Activated CD8-positive, alpha-beta T cell treated with anti-CD3 and anti-CD28 coated beads for 36 hours (primary cell): ENCODE measurements around the gene NEDD4. TPM values are rescaled to one million over a fixed set of nuclear protein-coding genes. Genes with fewer than 3 reads are reported as not detected.
"Not testable (repeated sequence)": the region's sequence is repeated elsewhere in the genome, so short reads cannot be mapped to it uniquely, and the experiment has no call there.

Experiments used
- ATAC-seq: fragments of 200-7000 bp; cut with Tn5 transposase; one replicate; pipeline ENCODE4 v1.10.0; 2021; ENCODE audit warnings: mild to moderate bottlenecking, moderate library complexity
- CTCF ChIA-PET: fragments of 350-600 bp; sonication (Branson Sonifier 250); formaldehyde crosslinking; loops from one replicate; lab custom pipeline; 2021; ENCODE audit warnings: antibody characterized with exemption; lab: Charles Lee
- POLR2A ChIA-PET: fragments of 350-600 bp; sonication (Branson Sonifier 250); formaldehyde crosslinking; loops from one replicate; lab custom pipeline; 2021; ENCODE audit warnings: antibody characterized with exemption; lab: Charles Lee
- DNase-seq: peaks from one replicate; pipeline ENCODE4 v3.0.0-alpha.2; 2020
- H3K27ac Mint-ChIP-seq: one replicate; pipeline ENCODE4 v1.8.0; 2021; ENCODE audit warnings: mild to moderate bottlenecking, mixed read lengths
- H3K27me3 Mint-ChIP-seq: one replicate; pipeline ENCODE4 v1.8.0; 2021; ENCODE audit warnings: mixed read lengths
- H3K36me3 Mint-ChIP-seq: one replicate; pipeline ENCODE4 v1.8.0; 2021; ENCODE audit warnings: low read depth, mixed read lengths
- H3K4me1 Mint-ChIP-seq: one replicate; pipeline ENCODE4 v1.8.0; 2021; ENCODE audit warnings: low read depth, mixed read lengths
- H3K4me3 Mint-ChIP-seq: one replicate; pipeline ENCODE4 v1.8.0; 2021; ENCODE audit warnings: mild to moderate bottlenecking, moderate library complexity, mixed read lengths
- H3K9me3 Mint-ChIP-seq: one replicate; pipeline ENCODE4 v1.8.0; 2021; ENCODE audit warnings: mixed read lengths
- intact Hi-C: fragments of 100-400 bp; cut with micrococcal nuclease; formaldehyde crosslinking; loops from one replicate; pipeline ENCODE4 v1.10.0; 2022
- total RNA-seq, 2 experiments: library from RNA; stranded (reverse); gene quantifications; one replicate each; pipeline ENCODE4 v1.2.3, GENCODE V29; 2021
- TF ChIP-seq, protein P1 (sequence below): fragments of 200-600 bp; IDR thresholded peaks from one replicate; pipeline ENCODE4 v1.8.0; 2022; ENCODE audit warnings: antibody characterized with exemption, mild to moderate bottlenecking

Gene NEDD4
- total RNA-seq, 2 experiments from 2014 or later: 10.4 to 11.8 TPM

DNA sequence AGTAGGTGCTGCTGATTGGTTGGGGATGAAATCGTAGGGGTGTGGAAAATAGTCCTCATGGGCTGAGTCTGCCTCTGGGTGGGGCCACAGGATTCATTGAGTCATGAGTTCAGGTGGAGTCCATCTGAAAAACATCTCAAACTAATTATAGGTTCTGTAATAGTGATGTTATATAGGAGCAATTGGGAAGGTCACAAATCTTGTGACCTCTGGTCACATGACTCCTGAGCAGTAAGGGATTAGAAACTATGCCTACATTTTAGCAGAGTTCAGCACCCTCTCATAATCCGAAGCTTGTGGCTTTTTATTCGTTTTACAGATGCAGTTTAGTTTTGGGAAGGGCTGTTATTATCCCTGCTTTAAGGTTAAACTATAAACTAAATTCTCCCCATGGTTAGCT lies 22.9 kb upstream of the NEDD4 start:
- H3K27ac Mint-ChIP-seq: no peak overlapping the region

DNA sequence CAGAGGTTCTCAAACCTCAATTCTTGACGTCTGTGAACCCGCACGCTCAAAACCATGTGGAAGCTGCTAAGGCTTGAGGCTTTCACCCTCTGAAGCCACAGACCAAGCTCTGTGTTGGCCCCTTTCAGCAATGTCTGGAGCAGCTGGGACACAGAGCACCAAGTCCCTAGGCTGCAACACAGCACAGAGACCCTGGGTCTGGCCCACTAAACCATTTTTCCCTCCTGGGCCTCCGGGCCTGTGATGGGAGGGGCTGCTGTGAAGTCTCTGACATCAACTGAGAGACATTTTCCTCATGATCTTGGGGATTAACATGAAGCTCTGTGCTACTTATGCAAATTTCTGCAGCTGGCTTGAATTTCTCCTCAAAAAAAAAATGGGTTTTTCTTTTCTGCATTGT lies 21.3 kb upstream of the NEDD4 start:
- Mint-ChIP-seq H3K27me3 (peaks cover 8% of the 10 kb centered on the region), H3K4me1 (peaks cover 7% of the 10 kb centered on the region), H3K36me3 (peaks cover 3% of the 10 kb centered on the region), H3K4me3 (no peak overlapping the region), H3K27ac (no peak overlapping the region), H3K9me3 (peaks cover 16% of the 10 kb centered on the region)
- DNase-seq (no peak), ATAC-seq (no peak)
- CTCF ChIA-PET: interaction anchor here (0.8 to 1.2 kb wide), 2 partner anchors 12 to 37 kb away, joined by 3 read pairs; no protein-coding TSS in a partner anchor
- intact Hi-C loops: no loop called here
- POLR2A ChIA-PET: no interaction called here
- TF ChIP-seq, protein P1, sequence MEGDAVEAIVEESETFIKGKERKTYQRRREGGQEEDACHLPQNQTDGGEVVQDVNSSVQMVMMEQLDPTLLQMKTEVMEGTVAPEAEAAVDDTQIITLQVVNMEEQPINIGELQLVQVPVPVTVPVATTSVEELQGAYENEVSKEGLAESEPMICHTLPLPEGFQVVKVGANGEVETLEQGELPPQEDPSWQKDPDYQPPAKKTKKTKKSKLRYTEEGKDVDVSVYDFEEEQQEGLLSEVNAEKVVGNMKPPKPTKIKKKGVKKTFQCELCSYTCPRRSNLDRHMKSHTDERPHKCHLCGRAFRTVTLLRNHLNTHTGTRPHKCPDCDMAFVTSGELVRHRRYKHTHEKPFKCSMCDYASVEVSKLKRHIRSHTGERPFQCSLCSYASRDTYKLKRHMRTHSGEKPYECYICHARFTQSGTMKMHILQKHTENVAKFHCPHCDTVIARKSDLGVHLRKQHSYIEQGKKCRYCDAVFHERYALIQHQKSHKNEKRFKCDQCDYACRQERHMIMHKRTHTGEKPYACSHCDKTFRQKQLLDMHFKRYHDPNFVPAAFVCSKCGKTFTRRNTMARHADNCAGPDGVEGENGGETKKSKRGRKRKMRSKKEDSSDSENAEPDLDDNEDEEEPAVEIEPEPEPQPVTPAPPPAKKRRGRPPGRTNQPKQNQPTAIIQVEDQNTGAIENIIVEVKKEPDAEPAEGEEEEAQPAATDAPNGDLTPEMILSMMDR: no peak

More for the DNA sequence above, 22.9 kb upstream of the NEDD4 start:
- DNase-seq: no peak
- Mint-ChIP-seq H3K9me3 (peaks cover 16% of the 10 kb centered on the region), H3K27me3 (peaks cover 6% of the 10 kb centered on the region), H3K4me1 (peaks cover 9% of the 10 kb centered on the region), H3K36me3 (peaks cover 3% of the 10 kb centered on the region), H3K4me3 (no peak overlapping the region)
- ChIA-PET CTCF (interaction anchor here (1.4 kb wide), 1 partner anchor 22 kb away, joined by 3 read pairs; no protein-coding TSS in a partner anchor), POLR2A (no interaction called here)
- intact Hi-C loops: no loop called here
- ATAC-seq: no peak
- TF ChIP-seq, protein P1: no peak

DNA sequence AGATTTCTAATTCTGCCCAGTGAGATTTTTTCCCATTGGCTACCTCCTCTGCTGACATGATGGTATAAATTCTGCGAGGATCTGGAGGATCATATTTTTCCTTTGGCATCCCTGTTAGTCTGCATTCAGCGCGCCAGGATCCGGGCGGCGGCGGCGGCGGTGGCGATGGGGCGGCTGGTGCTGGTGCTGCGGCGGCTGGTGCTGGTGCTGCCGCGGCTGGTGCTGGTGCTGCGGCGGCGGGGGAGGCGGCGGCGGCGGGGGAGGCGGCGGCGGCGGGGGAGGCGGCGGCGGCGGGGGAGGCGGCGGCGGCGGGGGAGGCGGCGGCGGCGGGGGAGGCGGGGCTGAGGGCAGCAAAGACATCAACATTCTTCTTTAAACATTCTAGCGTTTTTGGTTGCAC lies 13.6 kb upstream of the NEDD4 start:
- CTCF ChIA-PET: interaction anchor here (0.6 kb wide), 1 partner anchor 46 kb away, joined by 3 read pairs; no protein-coding TSS in a partner anchor
- POLR2A ChIA-PET, H3K27ac Mint-ChIP-seq, intact Hi-C loops, ATAC-seq, H3K36me3 Mint-ChIP-seq, H3K9me3 Mint-ChIP-seq: not testable (repeated sequence)
- peaks cover 21% of the 10 kb centered on the region for H3K27me3 Mint-ChIP-seq
- H3K4me1 Mint-ChIP-seq: peaks cover 14% of the 10 kb centered on the region
- peak; percentile 9 for DNase-seq
- peak overlapping the region; percentile 63 for H3K4me3 Mint-ChIP-seq

DNA sequence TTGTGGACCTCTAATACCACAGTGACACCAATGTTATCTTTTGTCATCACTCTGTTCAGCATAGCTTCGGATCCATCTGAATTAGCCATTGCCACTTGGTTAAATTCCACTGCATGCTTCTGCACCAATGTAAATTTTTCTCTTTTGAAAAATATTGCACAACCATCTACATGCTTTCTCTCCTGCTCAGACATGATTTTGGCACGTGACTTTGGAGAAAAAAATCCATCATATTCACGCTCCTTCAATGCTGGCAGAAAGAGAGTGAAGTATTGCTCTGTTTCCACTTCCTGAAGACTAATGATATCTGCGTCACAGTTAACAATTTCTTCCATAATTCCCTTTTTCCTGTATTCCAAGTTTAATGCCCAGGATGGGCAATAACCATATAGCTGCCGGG lies 13.0 kb upstream of the NEDD4 start:
- intact Hi-C loops, H3K36me3 Mint-ChIP-seq, POLR2A ChIA-PET, ATAC-seq, H3K9me3 Mint-ChIP-seq, DNase-seq, H3K4me3 Mint-ChIP-seq, H3K27ac Mint-ChIP-seq: not testable (repeated sequence)
- Mint-ChIP-seq H3K4me1 (peaks cover 14% of the 10 kb centered on the region), H3K27me3 (peaks cover 20% of the 10 kb centered on the region)
- CTCF ChIA-PET: interaction anchor here (0.6 to 0.9 kb wide), 2 partner anchors 14 to 47 kb away, joined by 3 read pairs; partner anchors contain the start of gene NEDD4

DNA sequence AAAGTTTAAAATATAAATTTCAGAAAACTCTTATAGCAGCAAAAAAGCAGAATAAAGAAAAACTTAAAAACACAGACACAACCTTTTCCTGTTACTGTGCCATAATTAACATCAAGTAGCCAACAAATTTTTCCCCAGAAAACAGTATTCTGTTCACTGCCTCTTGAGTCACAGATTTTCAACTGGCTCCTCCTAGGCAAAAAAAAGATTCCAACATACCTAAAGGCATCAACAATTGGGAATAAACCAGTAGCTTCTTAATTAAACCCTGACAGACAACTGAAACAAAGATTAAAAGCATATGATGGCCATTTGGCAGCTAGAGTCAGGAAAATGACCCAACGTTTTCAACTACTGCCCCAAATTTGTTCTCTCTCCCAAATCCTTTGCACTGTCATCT lies 10.9 kb upstream of the NEDD4 start:
- ATAC-seq, H3K9me3 Mint-ChIP-seq, DNase-seq, CTCF ChIA-PET, intact Hi-C loops, POLR2A ChIA-PET, H3K36me3 Mint-ChIP-seq, H3K4me3 Mint-ChIP-seq, H3K27ac Mint-ChIP-seq: not testable (repeated sequence)
- Mint-ChIP-seq H3K27me3 (peaks cover 21% of the 10 kb centered on the region), H3K4me1 (peaks cover 14% of the 10 kb centered on the region)

DNA sequence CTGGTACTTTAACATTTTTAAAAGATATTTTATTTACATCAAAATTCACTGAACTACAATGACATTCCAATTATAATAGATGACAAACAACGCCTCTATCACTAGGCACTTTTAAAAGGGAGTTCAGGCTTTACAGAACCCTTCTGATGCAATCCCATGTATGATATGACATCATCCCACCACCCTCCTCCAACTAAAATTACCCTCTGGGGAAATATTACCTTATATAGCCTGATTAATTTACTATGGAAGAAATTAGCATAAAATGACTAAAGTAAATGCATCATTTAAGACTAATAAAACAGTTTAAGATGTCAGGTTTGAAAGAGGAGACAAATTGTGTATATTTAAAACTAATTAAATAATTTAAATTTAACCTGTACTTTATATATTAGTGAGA lies 10.4 kb upstream of the NEDD4 start:
- H3K4me3 Mint-ChIP-seq, POLR2A ChIA-PET, CTCF ChIA-PET, H3K36me3 Mint-ChIP-seq, DNase-seq, ATAC-seq, H3K27ac Mint-ChIP-seq, H3K9me3 Mint-ChIP-seq, intact Hi-C loops: not testable (repeated sequence)
- Mint-ChIP-seq H3K4me1 (peaks cover 14% of the 10 kb centered on the region), H3K27me3 (peaks cover 21% of the 10 kb centered on the region)

DNA sequence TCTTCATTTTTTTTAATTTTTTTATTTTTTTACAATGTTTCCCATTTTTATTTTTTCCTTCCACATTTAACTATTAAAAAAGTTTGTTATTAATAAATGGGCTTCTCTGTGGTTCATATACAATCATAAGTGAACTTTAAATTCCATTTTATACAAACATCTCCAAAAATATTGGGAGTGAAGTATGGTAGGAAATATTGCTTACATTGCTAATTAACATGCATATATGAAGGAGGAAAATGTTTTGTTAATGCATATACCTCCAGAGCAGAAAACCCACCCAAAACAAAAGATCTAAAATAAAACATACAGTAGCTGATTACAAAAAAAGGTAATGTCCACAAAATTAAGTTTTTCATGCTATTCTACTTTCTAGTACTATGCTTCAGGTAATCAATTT lies 9.9 kb upstream of the NEDD4 start:
- H3K4me3 Mint-ChIP-seq, intact Hi-C loops, H3K9me3 Mint-ChIP-seq, CTCF ChIA-PET, ATAC-seq, H3K36me3 Mint-ChIP-seq, POLR2A ChIA-PET, DNase-seq: not testable (repeated sequence)
- Mint-ChIP-seq H3K27me3 (peaks cover 21% of the 10 kb centered on the region), H3K4me1 (peaks cover 14% of the 10 kb centered on the region), H3K27ac (peak overlapping the region; percentile 50)
